ENCODE measurements around the gene TUT4.

TUT4 gene

DNA sequence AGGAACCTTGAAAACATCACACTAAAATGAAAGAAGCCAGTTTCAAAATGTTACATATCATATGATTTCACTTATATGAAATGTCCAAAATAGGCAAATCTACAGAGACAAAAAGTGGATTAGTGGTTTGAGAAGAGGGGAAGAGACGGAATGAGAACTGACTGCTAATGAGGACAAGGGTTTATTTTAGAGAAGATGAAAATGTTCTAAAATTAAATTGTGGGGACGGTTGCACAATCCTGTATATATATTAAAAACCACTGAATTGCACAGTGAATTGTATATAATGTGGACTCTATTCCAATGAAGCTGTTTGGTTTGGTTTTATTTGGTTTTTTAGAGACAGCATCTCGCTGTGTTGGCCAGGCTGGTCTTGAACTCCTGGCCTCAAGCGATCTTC is 112.9 kb downstream of the TUT4 start:
- Histone ChIP-seq H3F3A (ENCODE audit: insufficient read depth) (peaks cover 11% of the 10 kb centered on the region; the same call in 1 of the 2 replicates), H3K79me2 (ENCODE audit: insufficient read depth, low read length) (no peaks in the 10 kb centered on the region), H3K9me2 (replicated peaks; ENCODE audit: insufficient read depth, low read length) (no peaks in the 10 kb centered on the region), H3K27me3 (ENCODE audit: low read length) (no peaks in the 10 kb centered on the region), H3K9me3 (ENCODE audit: insufficient read depth, low read length) (no peaks in the 10 kb centered on the region), H2AFZ (ENCODE audit: low read depth, low read length, severe bottlenecking) (no peak overlapping the region), H4K20me1 (ENCODE audit: low read depth, low read length) (no peaks in the 10 kb centered on the region), H3K36me3 (ENCODE audit: low read length) (peaks cover 22% of the 10 kb centered on the region), H3K4me3 (ENCODE audit: insufficient read depth, low read length, poor library complexity, severe bottlenecking) (no peak overlapping the region), H3K27ac (ENCODE audit: low read depth, low read length) (no peak overlapping the region), H3K4me2 (ENCODE audit: low read depth, low read length, poor library complexity, severe bottlenecking) (no peak overlapping the region), H3K9ac (ENCODE audit: low read length) (no peak overlapping the region)
- TF ChIP-seq, protein P1, sequence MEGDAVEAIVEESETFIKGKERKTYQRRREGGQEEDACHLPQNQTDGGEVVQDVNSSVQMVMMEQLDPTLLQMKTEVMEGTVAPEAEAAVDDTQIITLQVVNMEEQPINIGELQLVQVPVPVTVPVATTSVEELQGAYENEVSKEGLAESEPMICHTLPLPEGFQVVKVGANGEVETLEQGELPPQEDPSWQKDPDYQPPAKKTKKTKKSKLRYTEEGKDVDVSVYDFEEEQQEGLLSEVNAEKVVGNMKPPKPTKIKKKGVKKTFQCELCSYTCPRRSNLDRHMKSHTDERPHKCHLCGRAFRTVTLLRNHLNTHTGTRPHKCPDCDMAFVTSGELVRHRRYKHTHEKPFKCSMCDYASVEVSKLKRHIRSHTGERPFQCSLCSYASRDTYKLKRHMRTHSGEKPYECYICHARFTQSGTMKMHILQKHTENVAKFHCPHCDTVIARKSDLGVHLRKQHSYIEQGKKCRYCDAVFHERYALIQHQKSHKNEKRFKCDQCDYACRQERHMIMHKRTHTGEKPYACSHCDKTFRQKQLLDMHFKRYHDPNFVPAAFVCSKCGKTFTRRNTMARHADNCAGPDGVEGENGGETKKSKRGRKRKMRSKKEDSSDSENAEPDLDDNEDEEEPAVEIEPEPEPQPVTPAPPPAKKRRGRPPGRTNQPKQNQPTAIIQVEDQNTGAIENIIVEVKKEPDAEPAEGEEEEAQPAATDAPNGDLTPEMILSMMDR (IDR thresholded peaks at IDR 0.05; ENCODE audit: insufficient read depth, low read length, poor library complexity, severe bottlenecking): no peak
- no peak for TF ChIP-seq EZH2phosphoT487 (conservative IDR thresholded peaks at IDR 0.05; ENCODE audit: low read length)

DNA sequence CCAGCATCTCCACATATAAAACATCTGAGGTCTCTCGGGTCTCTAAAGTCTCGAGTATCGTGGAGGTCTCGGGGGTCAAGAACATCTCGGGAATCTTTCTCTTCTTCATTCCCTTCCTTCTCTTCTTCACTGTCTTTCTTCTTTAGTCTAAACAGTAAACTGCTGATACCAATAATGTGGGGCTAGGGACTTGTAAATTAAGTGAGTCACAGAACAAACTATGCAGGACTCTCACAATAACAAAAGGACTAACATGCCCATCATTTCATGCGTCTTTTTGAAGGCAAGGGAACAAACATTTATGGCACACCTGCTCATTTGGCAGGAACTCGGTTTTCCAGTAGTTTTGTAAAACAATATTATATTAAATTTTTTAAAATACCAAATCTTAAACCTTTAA is 116.1 kb downstream of the TUT4 start:
- Histone ChIP-seq H3K27ac (ENCODE audit: low read depth, low read length) (no peak overlapping the region), H3K9me2 (replicated peaks; ENCODE audit: insufficient read depth, low read length) (no peaks in the 10 kb centered on the region), H3K4me3 (ENCODE audit: insufficient read depth, low read length, poor library complexity, severe bottlenecking) (no peak overlapping the region), H4K20me1 (ENCODE audit: low read depth, low read length) (no peaks in the 10 kb centered on the region), H3K9me3 (ENCODE audit: insufficient read depth, low read length) (no peaks in the 10 kb centered on the region), H3K4me2 (ENCODE audit: low read depth, low read length, poor library complexity, severe bottlenecking) (no peak overlapping the region), H3K36me3 (ENCODE audit: low read length) (peaks cover 31% of the 10 kb centered on the region; the same call in 1 of the 2 replicates), H3K9ac (ENCODE audit: low read length) (no peak overlapping the region), H3F3A (ENCODE audit: insufficient read depth) (peaks cover 8% of the 10 kb centered on the region; the same call in 1 of the 2 replicates), H3K27me3 (ENCODE audit: low read length) (no peaks in the 10 kb centered on the region), H3K79me2 (ENCODE audit: insufficient read depth, low read length) (no peaks in the 10 kb centered on the region), H2AFZ (ENCODE audit: low read depth, low read length, severe bottlenecking) (no peak overlapping the region)
- TF ChIP-seq, protein P1 (IDR thresholded peaks at IDR 0.05; ENCODE audit: insufficient read depth, low read length, poor library complexity, severe bottlenecking): no peak
- TF ChIP-seq EZH2phosphoT487 (conservative IDR thresholded peaks at IDR 0.05; ENCODE audit: low read length): no peak

DNA sequence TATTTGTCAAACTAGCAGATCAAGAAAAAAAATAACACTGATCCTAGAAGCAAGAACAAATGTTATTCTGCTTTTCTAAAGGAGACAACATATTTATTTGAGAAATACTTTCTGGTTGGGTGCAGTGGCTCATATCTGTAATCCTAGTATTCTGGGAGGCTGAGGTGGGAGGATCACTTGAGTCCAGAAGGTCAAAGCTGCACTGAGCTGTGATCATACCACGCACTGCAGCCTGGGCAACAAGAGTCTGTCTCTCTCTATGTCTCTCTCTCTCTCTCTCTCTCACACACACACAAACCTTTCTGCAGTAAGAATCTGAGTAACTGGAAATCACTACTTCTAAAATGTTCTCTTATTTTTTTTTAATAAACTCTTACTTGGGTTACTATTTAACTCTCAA is 117.2 kb downstream of the TUT4 start:
- Histone ChIP-seq H3K9me2 (replicated peaks; ENCODE audit: insufficient read depth, low read length) (no peaks in the 10 kb centered on the region), H3F3A (ENCODE audit: insufficient read depth) (peaks cover 2% of the 10 kb centered on the region; the same call in 1 of the 2 replicates), H4K20me1 (ENCODE audit: low read depth, low read length) (no peaks in the 10 kb centered on the region), H2AFZ (ENCODE audit: low read depth, low read length, severe bottlenecking) (no peak overlapping the region), H3K9ac (ENCODE audit: low read length) (no peak overlapping the region), H3K27me3 (ENCODE audit: low read length) (no peaks in the 10 kb centered on the region), H3K27ac (ENCODE audit: low read depth, low read length) (no peak overlapping the region), H3K4me2 (ENCODE audit: low read depth, low read length, poor library complexity, severe bottlenecking) (no peak overlapping the region), H3K4me3 (ENCODE audit: insufficient read depth, low read length, poor library complexity, severe bottlenecking) (no peak overlapping the region), H3K79me2 (ENCODE audit: insufficient read depth, low read length) (no peaks in the 10 kb centered on the region), H3K9me3 (ENCODE audit: insufficient read depth, low read length) (no peaks in the 10 kb centered on the region), H3K36me3 (ENCODE audit: low read length) (peaks cover 34% of the 10 kb centered on the region; the same call in 1 of the 2 replicates)
- TF ChIP-seq, protein P1 (IDR thresholded peaks at IDR 0.05; ENCODE audit: insufficient read depth, low read length, poor library complexity, severe bottlenecking): no peak
- TF ChIP-seq EZH2phosphoT487 (conservative IDR thresholded peaks at IDR 0.05; ENCODE audit: low read length): no peak

Measured in SU-DHL-6 (cell line).